GM12891 (cell line): ENCODE data around the gene DIS3L2.
A peak's percentile ranks its signal among the peaks of the same experiment; 100 is the strongest.
"Not testable (repeated sequence)": the region's sequence is repeated elsewhere in the genome, so short reads cannot be mapped to it uniquely, and the experiment has no call there.

Experiments used
- DNase-seq: peaks from one replicate; pipeline ENCODE4 v3.0.0; 2011; ENCODE audit warnings: low spot score; ENCODE audit not compliant: insufficient read length
- FAIRE-seq: peaks from 2 replicates; lab custom pipeline; 2011; peaks lifted over from hg19 to GRCh38; lab: Jason Lieb, UNC
- PAX5 ChIP-seq: IDR thresholded peaks from 2 replicates; pipeline ENCODE4 v1.6.1; 2011; ENCODE audit warnings: low read length, moderate library complexity, mild to moderate bottlenecking; ENCODE audit not compliant: insufficient read depth, severe bottlenecking
- POLR2A ChIP-seq: IDR thresholded peaks from 2 replicates; pipeline ENCODE4 v1.6.1; 2011; ENCODE audit warnings: low read depth, low read length, control low read depth
- POLR2AphosphoS5 ChIP-seq: IDR thresholded peaks from 2 replicates; pipeline ENCODE4 v1.6.1; 2011; ENCODE audit warnings: low read depth, low read length, control low read depth
- POU2F2 ChIP-seq: IDR thresholded peaks from 2 replicates; pipeline ENCODE4 v1.6.1; 2011; ENCODE audit warnings: low read depth, mild to moderate bottlenecking, control low read depth, low read length, moderate library complexity
- SPI1 ChIP-seq: IDR thresholded peaks from 2 replicates; pipeline ENCODE4 v1.6.1; 2011; ENCODE audit warnings: low read depth, low read length, control low read depth
- TAF1 ChIP-seq: IDR thresholded peaks from 2 replicates; pipeline ENCODE4 v1.6.1; 2011; ENCODE audit warnings: low read depth, low read length, control low read depth

The DIS3L2 gene

GRCh38 chr2:232026910-232027309 is 65.4 kb downstream of the DIS3L2 start:
- DNase-seq (peak; percentile 9), FAIRE-seq (peak; percentile 90)
- no peak for TF ChIP-seq POU2F2

- TF ChIP-seq POU2F2, result no peak
- FAIRE-seq (no peak), DNase-seq (no peak)
Observed at GRCh38 chr2:232027530-232027929, 66.0 kb downstream of the DIS3L2 start.

- DNase-seq (no peak), FAIRE-seq (no peak)
- TF ChIP-seq POLR2AphosphoS5, result no peak
- TF ChIP-seq POU2F2, result no peak
- no peak for TF ChIP-seq POLR2A
- TF ChIP-seq SPI1, result no peak
- TF ChIP-seq PAX5, result no peak
- TF ChIP-seq TAF1, result no peak
Observed at GRCh38 chr2:232028071-232028470, 66.6 kb downstream of the DIS3L2 start.

GRCh38 chr2:232028631-232029030 is 67.1 kb downstream of the DIS3L2 start:
- FAIRE-seq, result no peak
- DNase-seq, result no peak
- no peak for TF ChIP-seq TAF1
- no peak for TF ChIP-seq POLR2AphosphoS5
- TF ChIP-seq SPI1, result no peak
- TF ChIP-seq POLR2A, result no peak
- TF ChIP-seq POU2F2, result no peak
- TF ChIP-seq PAX5, result no peak

- no peak for TF ChIP-seq POLR2AphosphoS5
- no peak for TF ChIP-seq PAX5
- TF ChIP-seq SPI1, result no peak
- TF ChIP-seq POU2F2, result no peak
- no peak for TF ChIP-seq TAF1
- no peak for TF ChIP-seq POLR2A
- FAIRE-seq, result no peak
Observed at GRCh38 chr2:232029346-232029745, 67.8 kb downstream of the DIS3L2 start.

GRCh38 chr2:232030229-232030628 is 68.7 kb downstream of the DIS3L2 start:
- FAIRE-seq, result no peak
- TF ChIP-seq TAF1 (no peak), SPI1 (no peak), POLR2A (no peak), PAX5 (no peak), POLR2AphosphoS5 (no peak), POU2F2 (no peak)
- DNase-seq, result no peak

More at GRCh38 chr2:232029346-232029745, 67.8 kb downstream of the DIS3L2 start:
- DNase-seq, result no peak

- FAIRE-seq, DNase-seq: not testable (repeated sequence)
Observed at GRCh38 chr2:232035292-232035691, 73.8 kb downstream of the DIS3L2 start.

- FAIRE-seq, DNase-seq: not testable (repeated sequence)
Observed at GRCh38 chr2:232036876-232037275, 75.4 kb downstream of the DIS3L2 start.

GRCh38 chr2:232038251-232038880 is 76.9 kb downstream of the DIS3L2 start:
- DNase-seq (no peak), FAIRE-seq (no peak)
- TF ChIP-seq POLR2AphosphoS5 (no peak), POU2F2 (no peak), PAX5 (no peak), SPI1 (no peak), TAF1 (no peak)

GRCh38 chr2:232038881-232039485 is 77.5 kb downstream of the DIS3L2 start:
- FAIRE-seq (no peak), DNase-seq (no peak)
- no peak for TF ChIP-seq TAF1
- no peak for TF ChIP-seq POU2F2
- no peak for TF ChIP-seq POLR2A

GRCh38 chr2:232042911-232043574 is 81.5 kb downstream of the DIS3L2 start:
- no peak for DNase-seq
- peak; percentile 40 for FAIRE-seq
- TF ChIP-seq POU2F2, result no peak
- no peak for TF ChIP-seq SPI1
- no peak for TF ChIP-seq POLR2A
- no peak for TF ChIP-seq PAX5
- no peak for TF ChIP-seq POLR2AphosphoS5
- TF ChIP-seq TAF1, result no peak
